RWPE2 (cell line): Measurements from ENCODE around the gene CYP4F22.
"Not testable (repeated sequence)": the region's sequence is repeated elsewhere in the genome, so short reads cannot be mapped to it uniquely, and the experiment has no call there.

Experiments used
- ATAC-seq: fragments of 200-7000 bp; cut with Tn5 transposase; 3 replicates; pipeline ENCODE4 v1.9.1; 2021; ENCODE audit warnings: low read depth
- DNase-seq: peaks from one replicate; pipeline ENCODE4 v3.0.0-alpha.2; 2020; ENCODE audit warnings: low spot score
- H3K27ac ChIP-seq: fragments of 450-650 bp; 2 replicates; pipeline ENCODE4 v1.5.1; 2017; ENCODE audit warnings: mild to moderate bottlenecking; ENCODE audit not compliant: poor library complexity, severe bottlenecking
- H3K27me3 ChIP-seq: fragments of 250-450 bp; sonication (Bioruptor Pico); 2 replicates; pipeline ENCODE4 v1.5.1; 2021; ENCODE audit warnings: mild to moderate bottlenecking, moderate library complexity; ENCODE audit not compliant: insufficient read depth, poor library complexity, severe bottlenecking
- H3K36me3 ChIP-seq: fragments of 250-450 bp; sonication (Bioruptor Pico); 2 replicates; pipeline ENCODE4 v1.5.1; 2020; ENCODE audit warnings: low read depth, mild to moderate bottlenecking, moderate library complexity
- H3K4me1 ChIP-seq: fragments of 250-450 bp; sonication (Bioruptor Pico); 2 replicates; pipeline ENCODE4 v1.5.1; 2021; ENCODE audit warnings: mild to moderate bottlenecking, moderate library complexity; ENCODE audit not compliant: insufficient read depth, poor library complexity, severe bottlenecking
- H3K4me3 ChIP-seq: fragments of 250-450 bp; sonication (Bioruptor Pico); 2 replicates; pipeline ENCODE4 v1.5.1; 2021; ENCODE audit warnings: mild to moderate bottlenecking, moderate library complexity; ENCODE audit not compliant: severe bottlenecking
- H3K9me3 ChIP-seq: fragments of 250-450 bp; sonication (Bioruptor Pico); 2 replicates; pipeline ENCODE4 v1.5.1; 2021; ENCODE audit warnings: mild to moderate bottlenecking, moderate library complexity; ENCODE audit not compliant: severe bottlenecking
- CTCF ChIP-seq: fragments of 450-650 bp; IDR thresholded peaks from one replicate; pipeline ENCODE4 v1.5.1; 2017; ENCODE audit warnings: mild to moderate bottlenecking, moderate library complexity; ENCODE audit not compliant: poor library complexity, severe bottlenecking

CYP4F22 gene

GRCh38 chr19:15527705-15528104, 19.4 kb downstream of the CYP4F22 start:
- no peak for TF ChIP-seq CTCF
- Histone ChIP-seq H3K9me3 (no peaks in the 10 kb centered on the region), H3K36me3 (no peaks in the 10 kb centered on the region), H3K4me1 (no peaks in the 10 kb centered on the region), H3K4me3 (no peak overlapping the region), H3K27me3 (no peaks in the 10 kb centered on the region), H3K27ac (no peak overlapping the region)
- no peak for DNase-seq
- ATAC-seq: no peak

DNA sequence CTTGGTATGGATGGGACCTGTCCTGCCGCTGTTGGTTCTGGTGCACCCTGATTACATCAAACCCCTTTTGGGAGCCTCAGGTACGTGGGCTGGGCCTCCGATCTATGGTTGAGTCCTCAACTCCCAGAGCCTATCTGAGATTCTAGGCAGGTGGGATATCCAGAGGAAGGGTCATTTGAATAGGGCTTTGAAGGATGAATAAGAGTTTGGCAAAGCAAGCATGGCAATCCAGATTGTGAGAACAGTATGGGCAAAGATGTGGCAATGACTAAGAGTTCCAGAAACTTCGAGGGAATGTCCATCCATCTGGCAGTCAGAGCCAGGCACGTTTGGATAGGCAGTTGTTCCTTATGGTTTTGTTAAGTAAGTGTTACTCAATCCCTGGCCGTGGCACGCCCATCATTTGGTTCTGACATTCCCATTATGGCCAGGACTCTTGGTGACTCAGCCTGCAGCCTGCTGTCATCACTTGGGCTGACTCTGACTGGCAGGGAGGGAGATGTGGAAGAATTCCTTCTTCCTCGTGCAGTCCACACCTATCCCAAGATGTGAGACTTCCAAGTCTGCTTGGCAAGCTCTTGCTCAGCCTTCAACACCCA, 21.5 kb downstream of the CYP4F22 start:
- H3K27me3 ChIP-seq: no peaks in the 10 kb centered on the region
- H3K9me3 ChIP-seq: no peaks in the 10 kb centered on the region
- DNase-seq: no peak
- H3K4me3 ChIP-seq: no peak overlapping the region
- TF ChIP-seq CTCF: no peak
- no peak for ATAC-seq
- no peak overlapping the region for H3K27ac ChIP-seq
- no peaks in the 10 kb centered on the region for H3K4me1 ChIP-seq
- H3K36me3 ChIP-seq: no peaks in the 10 kb centered on the region

DNA sequence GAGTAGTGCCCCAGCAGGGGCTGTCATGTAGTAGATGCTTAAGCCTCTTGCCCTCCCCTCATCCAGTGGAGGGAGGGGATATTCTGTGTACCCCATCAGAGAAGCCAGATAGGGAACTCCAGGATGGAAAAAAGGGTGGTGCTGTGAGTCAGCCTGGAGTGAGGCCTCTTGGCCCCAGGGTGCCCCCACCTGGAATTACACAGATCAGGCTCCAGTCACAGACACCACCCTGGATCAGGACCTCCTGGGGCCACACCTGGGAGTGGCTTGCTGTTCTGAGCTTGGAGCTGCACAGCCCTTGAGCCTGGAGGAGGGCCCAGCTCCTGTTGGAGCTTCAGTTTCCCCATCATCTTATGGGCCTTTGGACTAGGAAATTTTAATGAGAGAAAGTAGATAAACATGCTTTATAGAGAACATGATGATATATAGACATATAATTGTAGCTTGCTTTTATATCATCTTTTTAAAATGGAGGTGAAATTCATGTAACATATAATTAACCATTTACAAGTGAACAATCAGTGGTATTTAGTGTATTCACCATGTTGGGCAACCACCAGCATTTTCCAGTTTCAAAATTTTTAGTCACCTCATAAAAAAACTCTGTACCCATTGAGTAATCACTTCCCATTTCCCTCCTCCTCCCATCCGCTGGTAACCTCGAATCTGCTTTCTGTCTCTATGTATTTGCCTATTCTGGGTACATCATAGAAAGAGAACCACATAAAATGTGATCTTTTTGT, 24.6 kb downstream of the CYP4F22 start:
- Histone ChIP-seq H3K27ac (no peak overlapping the region), H3K4me3 (no peak overlapping the region), H3K36me3 (no peaks in the 10 kb centered on the region), H3K9me3 (no peaks in the 10 kb centered on the region), H3K27me3 (no peaks in the 10 kb centered on the region), H3K4me1 (no peaks in the 10 kb centered on the region)
- DNase-seq (no peak), ATAC-seq (peak; percentile 66)
- TF ChIP-seq CTCF: peak; percentile 21

GRCh38 chr19:15533522-15533830, 25.2 kb downstream of the CYP4F22 start:
- not testable (repeated sequence) for H3K4me1 ChIP-seq, H3K36me3 ChIP-seq, ATAC-seq, H3K27me3 ChIP-seq, H3K9me3 ChIP-seq, H3K4me3 ChIP-seq, DNase-seq, H3K27ac ChIP-seq

- H3K4me1 ChIP-seq: no peaks in the 10 kb centered on the region
- no peaks in the 10 kb centered on the region for H3K27me3 ChIP-seq
- no peaks in the 10 kb centered on the region for H3K36me3 ChIP-seq
- no peak overlapping the region for H3K4me3 ChIP-seq
- no peak overlapping the region for H3K27ac ChIP-seq
- DNase-seq (no peak), ATAC-seq (no peak)
- H3K9me3 ChIP-seq: peaks cover 4% of the 10 kb centered on the region
- TF ChIP-seq CTCF: no peak
These were observed 26.9 kb downstream of the CYP4F22 start for GRCh38 chr19:15534957-15535864.
